Liver (tissue), 9 donors: ENCODE data around the gene EEIG1. TPM values are rescaled to one million over a fixed set of nuclear protein-coding genes. Genes with fewer than 3 reads are reported as not detected.

ENCODE experiments used
- DNase-seq: peaks from one replicate; pipeline ENCODE4 v3.0.0-alpha.2; 2017; ENCODE audit warnings: low spot score
- H3K27ac ChIP-seq, 2 donors: one replicate each; pipeline ENCODE4 v1.7.0; 2013; ENCODE audit warnings: inconsistent platforms in 2 of 2, low read length in 2 of 2, control low read depth in 1 of 2, low read depth in 1 of 2, mild to moderate bottlenecking in 1 of 2
- H3K27me3 ChIP-seq, 4 donors: one replicate each; pipeline versions ENCODE4 v1.6.1 to v1.7.0; 2013; ENCODE audit warnings: low read length in 3 of 4, inconsistent platforms in 1 of 4, mild to moderate bottlenecking in 1 of 4, moderate library complexity in 1 of 4; ENCODE audit not compliant: control insufficient read depth in 4 of 4, insufficient read depth in 4 of 4
- H3K36me3 ChIP-seq, 4 donors: one replicate each; pipeline versions ENCODE4 v1.6.1 to v1.7.0; 2013; ENCODE audit warnings: low read length in 3 of 4, mild to moderate bottlenecking in 3 of 4, low read depth in 1 of 4, moderate library complexity in 1 of 4; ENCODE audit not compliant: control insufficient read depth in 4 of 4, insufficient read depth in 3 of 4
- H3K4me1 ChIP-seq, 4 donors: one replicate each; pipeline versions ENCODE4 v1.6.1 to v1.7.0; 2013; ENCODE audit warnings: low read length in 3 of 4, mild to moderate bottlenecking in 3 of 4, moderate library complexity in 1 of 4; ENCODE audit not compliant: control insufficient read depth in 4 of 4, insufficient read depth in 4 of 4
- H3K4me3 ChIP-seq, 3 donors: one replicate each; pipeline versions ENCODE4 v1.6.1 to v1.7.0; 2013; ENCODE audit warnings: low read length in 3 of 3, control low read depth in 1 of 3, low read depth in 1 of 3, mild to moderate bottlenecking in 1 of 3
- H3K9ac ChIP-seq, 2 donors: one replicate each; pipeline ENCODE4 v1.7.0; 2013; ENCODE audit warnings: low read length in 2 of 2, mild to moderate bottlenecking in 2 of 2, moderate library complexity in 2 of 2, control low read depth in 1 of 2, low read depth in 1 of 2
- H3K9me3 ChIP-seq, 4 donors: one replicate each; pipeline versions ENCODE4 v1.6.1 to v1.7.0; 2013; ENCODE audit warnings: low read length in 3 of 4; ENCODE audit not compliant: control insufficient read depth in 4 of 4
- EGR1 ChIP-seq, 2 donors: IDR thresholded peaks; 2 replicates each; pipeline ENCODE4 v1.6.1; 2016 to 2018; ENCODE audit warnings: antibody characterized with exemption in 2 of 2, low read depth in 2 of 2
- FOXA2 ChIP-seq: IDR thresholded peaks from 2 replicates; pipeline ENCODE4 v1.6.1; 2016; ENCODE audit warnings: antibody characterized with exemption
- GABPA ChIP-seq, 2 donors: IDR thresholded peaks in 1 of 2; conservative IDR thresholded peaks in 1 of 2; 2 replicates each; pipeline ENCODE4 v1.6.1; 2016; ENCODE audit warnings: antibody characterized with exemption in 2 of 2, mild to moderate bottlenecking in 1 of 2, moderate library complexity in 1 of 2
- HNF4G ChIP-seq: IDR thresholded peaks from 2 replicates; pipeline ENCODE4 v1.6.1; 2016; ENCODE audit warnings: antibody characterized with exemption
- JUND ChIP-seq, 2 donors: IDR thresholded peaks; 2 replicates each; pipeline ENCODE4 v1.6.1; 2016; ENCODE audit warnings: antibody characterized with exemption in 2 of 2
- RXRA ChIP-seq, 2 donors: IDR thresholded peaks; 2 replicates each; pipeline ENCODE4 v1.6.1; 2017 to 2018; ENCODE audit warnings: antibody characterized with exemption in 2 of 2, mild to moderate bottlenecking in 1 of 2
- SP1 ChIP-seq: IDR thresholded peaks from 2 replicates; pipeline ENCODE4 v1.6.1; 2018; ENCODE audit warnings: antibody characterized with exemption, mild to moderate bottlenecking
- YY1 ChIP-seq: IDR thresholded peaks from 2 replicates; pipeline ENCODE4 v1.6.1; 2016; ENCODE audit warnings: antibody characterized with exemption, mild to moderate bottlenecking
- WGBS: extraction: QIAGEN DNeasy Blood & Tissue Kit; methylation state at CpG from one replicate; pipeline ENCODE4 v1.1.7; 2013; 5-methylcytosine and 5-hydroxymethylcytosine counted together
- polyA plus RNA-seq, 2 donors: library from polyadenylated mRNA; stranded (reverse) in 1 of 2; unstranded in 1 of 2; fragments of 200-250 nt in 1 of 2; fragments of >200 nt in 1 of 2; fragmentation: Nextera tagmentation in 1 of 2; extraction: Ambion mirVana in 1 of 2; gene quantifications; one replicate each; pipeline versions ENCODE4 v1.2.1 to v1.2.3, GENCODE V29; 2013 to 2015
- total RNA-seq, 2 donors: library from RNA; depleted of rRNA; stranded (reverse); fragments of >200 nt; gene quantifications; one replicate each; pipeline ENCODE4 v1.2.3, GENCODE V29; 2014
- TF ChIP-seq, protein P1 (sequence below): fragments of 150-350 bp; IDR thresholded peaks from 2 replicates; pipeline ENCODE4 v1.5.1; 2017; ENCODE audit warnings: improper control_type of control experiment, low read depth, low read length; ENCODE audit not compliant: missing input control
- TF ChIP-seq, protein P2 (sequence below): IDR thresholded peaks from 2 replicates; pipeline ENCODE4 v1.6.1; 2016; ENCODE audit warnings: antibody characterized with exemption
- TF ChIP-seq, protein P3 (sequence below): IDR thresholded peaks from 2 replicates; pipeline ENCODE4 v1.6.1; 2016; ENCODE audit warnings: antibody characterized with exemption
- donor health status: healthy.
- donor health status: healthy.
- donor health status: healthy.
- donor health status: healthy.
- donor health status: healthy.

EEIG1 gene
- total and polyA plus RNA-seq, 4 donors: 4.9 to 14.3 (median 8.9) TPM

DNA sequence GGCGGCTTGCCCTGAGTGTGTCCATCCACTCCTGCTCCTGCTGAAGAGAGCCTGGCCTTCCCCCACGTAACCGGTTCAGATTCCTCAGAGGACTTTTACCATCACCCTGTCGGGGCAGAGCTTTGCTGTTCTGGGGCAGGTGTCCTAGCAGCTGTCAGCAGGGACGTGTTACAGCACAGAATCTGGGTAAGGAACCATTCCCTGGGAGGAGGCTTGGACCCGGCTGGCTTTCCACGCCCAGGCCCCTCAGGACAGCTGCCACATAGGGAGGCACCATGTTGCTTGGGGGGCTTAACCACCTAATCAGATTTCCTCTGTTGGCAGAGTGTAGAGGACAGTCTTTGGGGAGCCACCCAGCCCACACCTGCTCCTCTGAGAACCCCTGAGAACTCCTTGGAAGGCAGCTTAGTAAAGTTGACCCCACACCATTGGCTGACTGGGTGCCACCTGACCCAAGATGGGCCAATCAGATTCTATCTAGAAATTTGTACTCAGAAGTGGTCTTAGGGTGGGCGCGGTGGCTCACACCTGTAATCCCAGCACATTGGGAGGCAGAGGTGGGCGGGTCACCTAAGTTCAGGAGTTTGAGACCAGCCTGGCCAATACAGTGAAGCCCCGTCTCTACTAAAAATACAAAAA lies 23.3 kb upstream of the EEIG1 start:
- no peaks in the 10 kb centered on the region for H3K36me3 ChIP-seq
- no peak overlapping the region for H3K27ac ChIP-seq
- DNase-seq: no peak
- no peak overlapping the region for H3K9ac ChIP-seq
- WGBS: 97% methylated on average over 11 of the region's 11 CpGs
- no peaks in the 10 kb centered on the region for H3K27me3 ChIP-seq
- TF ChIP-seq, protein P1, sequence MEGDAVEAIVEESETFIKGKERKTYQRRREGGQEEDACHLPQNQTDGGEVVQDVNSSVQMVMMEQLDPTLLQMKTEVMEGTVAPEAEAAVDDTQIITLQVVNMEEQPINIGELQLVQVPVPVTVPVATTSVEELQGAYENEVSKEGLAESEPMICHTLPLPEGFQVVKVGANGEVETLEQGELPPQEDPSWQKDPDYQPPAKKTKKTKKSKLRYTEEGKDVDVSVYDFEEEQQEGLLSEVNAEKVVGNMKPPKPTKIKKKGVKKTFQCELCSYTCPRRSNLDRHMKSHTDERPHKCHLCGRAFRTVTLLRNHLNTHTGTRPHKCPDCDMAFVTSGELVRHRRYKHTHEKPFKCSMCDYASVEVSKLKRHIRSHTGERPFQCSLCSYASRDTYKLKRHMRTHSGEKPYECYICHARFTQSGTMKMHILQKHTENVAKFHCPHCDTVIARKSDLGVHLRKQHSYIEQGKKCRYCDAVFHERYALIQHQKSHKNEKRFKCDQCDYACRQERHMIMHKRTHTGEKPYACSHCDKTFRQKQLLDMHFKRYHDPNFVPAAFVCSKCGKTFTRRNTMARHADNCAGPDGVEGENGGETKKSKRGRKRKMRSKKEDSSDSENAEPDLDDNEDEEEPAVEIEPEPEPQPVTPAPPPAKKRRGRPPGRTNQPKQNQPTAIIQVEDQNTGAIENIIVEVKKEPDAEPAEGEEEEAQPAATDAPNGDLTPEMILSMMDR: no peak
- no peak for TF ChIP-seq GABPA (IDR thresholded peaks at IDR 0.05 in 1 of 2, conservative IDR thresholded peaks at IDR 0.05 in 1 of 2)
- no peak for TF ChIP-seq HNF4G
- TF ChIP-seq YY1: no peak
- no peak for TF ChIP-seq SP1
- TF ChIP-seq JUND (IDR thresholded peaks at IDR 0.05): no peak
- TF ChIP-seq FOXA2: no peak
- TF ChIP-seq EGR1 (IDR thresholded peaks at IDR 0.05; ENCODE audit: low read depth in 2 of 2): no peak
- TF ChIP-seq, protein P2, sequence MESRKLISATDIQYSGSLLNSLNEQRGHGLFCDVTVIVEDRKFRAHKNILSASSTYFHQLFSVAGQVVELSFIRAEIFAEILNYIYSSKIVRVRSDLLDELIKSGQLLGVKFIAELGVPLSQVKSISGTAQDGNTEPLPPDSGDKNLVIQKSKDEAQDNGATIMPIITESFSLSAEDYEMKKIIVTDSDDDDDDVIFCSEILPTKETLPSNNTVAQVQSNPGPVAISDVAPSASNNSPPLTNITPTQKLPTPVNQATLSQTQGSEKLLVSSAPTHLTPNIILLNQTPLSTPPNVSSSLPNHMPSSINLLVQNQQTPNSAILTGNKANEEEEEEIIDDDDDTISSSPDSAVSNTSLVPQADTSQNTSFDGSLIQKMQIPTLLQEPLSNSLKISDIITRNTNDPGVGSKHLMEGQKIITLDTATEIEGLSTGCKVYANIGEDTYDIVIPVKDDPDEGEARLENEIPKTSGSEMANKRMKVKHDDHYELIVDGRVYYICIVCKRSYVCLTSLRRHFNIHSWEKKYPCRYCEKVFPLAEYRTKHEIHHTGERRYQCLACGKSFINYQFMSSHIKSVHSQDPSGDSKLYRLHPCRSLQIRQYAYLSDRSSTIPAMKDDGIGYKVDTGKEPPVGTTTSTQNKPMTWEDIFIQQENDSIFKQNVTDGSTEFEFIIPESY: no peak
- peaks cover 3 to 9% (median 3%) of the 10 kb centered on the region in 4 donors for H3K4me1 ChIP-seq
- H3K4me3 ChIP-seq: no peak overlapping the region
- H3K9me3 ChIP-seq: no peaks in the 10 kb centered on the region

DNA sequence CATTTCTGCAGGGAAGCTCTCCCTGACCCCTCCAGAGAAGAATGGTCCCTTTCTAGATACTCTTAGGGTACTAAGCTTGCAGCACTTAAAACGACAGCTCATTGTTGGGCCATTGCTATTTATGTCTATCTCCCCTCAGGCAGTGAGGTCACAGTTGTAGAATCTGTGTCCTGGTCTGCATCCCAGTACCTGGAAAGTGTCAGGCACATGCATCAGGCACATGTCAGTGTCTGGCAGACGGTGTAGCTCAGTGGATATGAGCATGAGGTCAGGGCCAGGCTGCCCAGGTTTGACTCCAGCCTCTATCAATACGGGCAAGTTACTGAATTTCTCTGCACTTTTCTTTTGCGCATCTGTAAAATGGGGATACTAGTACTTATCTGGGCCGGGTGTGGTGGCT lies 22.2 kb upstream of the EEIG1 start:
- no peaks in the 10 kb centered on the region for H3K27me3 ChIP-seq
- 66% methylated on average over 5 of the region's 5 CpGs for WGBS
- TF ChIP-seq, protein P2: no peak
- TF ChIP-seq, protein P3, sequence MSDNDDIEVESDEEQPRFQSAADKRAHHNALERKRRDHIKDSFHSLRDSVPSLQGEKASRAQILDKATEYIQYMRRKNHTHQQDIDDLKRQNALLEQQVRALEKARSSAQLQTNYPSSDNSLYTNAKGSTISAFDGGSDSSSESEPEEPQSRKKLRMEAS: no peak
- TF ChIP-seq RXRA (IDR thresholded peaks at IDR 0.05) (no peak), FOXA2 (no peak), JUND (IDR thresholded peaks at IDR 0.05) (no peak)

More for the DNA sequence above, 22.2 kb upstream of the EEIG1 start:
- H3K9ac ChIP-seq: no peak overlapping the region
- H3K36me3 ChIP-seq: no peaks in the 10 kb centered on the region
- no peaks in the 10 kb centered on the region for H3K9me3 ChIP-seq
- H3K4me3 ChIP-seq: no peak overlapping the region
- no peak for DNase-seq
- H3K27ac ChIP-seq: no peak overlapping the region
- peaks cover 3 to 9% (median 4%) of the 10 kb centered on the region in 4 donors for H3K4me1 ChIP-seq
